ENCODE measurements around the gene CHRM2. TPM values are rescaled to one million over a fixed set of nuclear protein-coding genes. Genes with fewer than 3 reads are reported as not detected.

The CHRM2 gene
- total RNA-seq, 1 donor: 26.4 TPM

- no peak for DNase-seq (ENCODE audit: low read depth)
- no peak for TF ChIP-seq CTCF (IDR thresholded peaks at IDR 0.05; ENCODE audit: insufficient read depth, low read length)
- H3K4me3 ChIP-seq (ENCODE audit: low read depth, low read length): no peak overlapping the region
These were observed 98.4 kb downstream of the CHRM2 start for GRCh38 chr7:136966825-136967224.

- no peak overlapping the region for H3K4me3 ChIP-seq (ENCODE audit: low read depth, low read length)
- no peak for TF ChIP-seq CTCF (IDR thresholded peaks at IDR 0.05; ENCODE audit: insufficient read depth, low read length)
- DNase-seq (ENCODE audit: low read depth): no peak
These were observed 101.3 kb downstream of the CHRM2 start for GRCh38 chr7:136969761-136970160.

- no peak overlapping the region for H3K4me3 ChIP-seq (ENCODE audit: low read depth, low read length)
- TF ChIP-seq CTCF (IDR thresholded peaks at IDR 0.05; ENCODE audit: insufficient read depth, low read length): no peak
- DNase-seq (ENCODE audit: low read depth): no peak
These were observed 103.3 kb downstream of the CHRM2 start for GRCh38 chr7:136971776-136972175.

GRCh38 chr7:136976504-136977251 is 108.2 kb downstream of the CHRM2 start:
- H3K4me3 ChIP-seq (ENCODE audit: low read depth, low read length): no peak overlapping the region
- peak; percentile 25 for DNase-seq (ENCODE audit: low read depth)
- no peak for TF ChIP-seq CTCF (IDR thresholded peaks at IDR 0.05; ENCODE audit: insufficient read depth, low read length)

GRCh38 chr7:136993377-136993776 is 124.9 kb downstream of the CHRM2 start:
- no peak for TF ChIP-seq CTCF (IDR thresholded peaks at IDR 0.05; ENCODE audit: insufficient read depth, low read length)
- DNase-seq (ENCODE audit: low read depth): no peak
- H3K4me3 ChIP-seq (ENCODE audit: low read depth, low read length): no peak overlapping the region

GRCh38 chr7:136997735-136998134 is 129.3 kb downstream of the CHRM2 start:
- no peak for DNase-seq (ENCODE audit: low read depth)
- no peak for TF ChIP-seq CTCF (IDR thresholded peaks at IDR 0.05; ENCODE audit: insufficient read depth, low read length)

GRCh38 chr7:136998495-136998894 is 130.0 kb downstream of the CHRM2 start:
- no peak overlapping the region for H3K4me3 ChIP-seq (ENCODE audit: low read depth, low read length)
- no peak for TF ChIP-seq CTCF (IDR thresholded peaks at IDR 0.05; ENCODE audit: insufficient read depth, low read length)
- no peak for DNase-seq (ENCODE audit: low read depth)

More at GRCh38 chr7:136997735-136998134, 129.3 kb downstream of the CHRM2 start:
- H3K4me3 ChIP-seq (ENCODE audit: low read depth, low read length): no peak overlapping the region

Data from fibroblast of the aortic adventitia (primary cell).